ENCODE results near the gene C9orf50.

The C9orf50 gene

DNA sequence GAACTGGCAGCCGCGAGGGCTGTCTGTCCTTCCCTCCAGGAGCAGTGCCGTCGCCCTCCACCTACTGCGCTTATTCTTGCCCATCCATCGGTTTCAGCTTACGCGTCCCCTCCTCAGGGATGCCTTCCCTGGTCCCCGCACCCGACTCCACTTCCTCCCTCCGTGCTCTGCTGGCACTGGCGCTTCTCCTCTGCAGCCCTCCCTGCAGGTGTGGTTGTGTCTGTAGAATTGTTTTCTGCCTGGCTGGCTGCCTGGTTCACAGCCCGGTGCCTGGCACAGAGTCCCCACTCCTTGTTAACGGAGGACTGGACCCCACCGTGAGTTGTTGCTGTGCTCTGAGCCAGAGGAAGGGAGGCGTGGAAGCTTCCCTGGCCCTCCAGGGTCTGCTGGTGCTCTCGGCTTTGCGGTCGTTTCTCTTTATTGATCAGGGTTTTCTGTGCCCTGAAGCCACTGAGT lies 10.8 kb upstream of the C9orf50 start:
- no peak for DNase-seq (ENCODE audit: low spot score)

DNA sequence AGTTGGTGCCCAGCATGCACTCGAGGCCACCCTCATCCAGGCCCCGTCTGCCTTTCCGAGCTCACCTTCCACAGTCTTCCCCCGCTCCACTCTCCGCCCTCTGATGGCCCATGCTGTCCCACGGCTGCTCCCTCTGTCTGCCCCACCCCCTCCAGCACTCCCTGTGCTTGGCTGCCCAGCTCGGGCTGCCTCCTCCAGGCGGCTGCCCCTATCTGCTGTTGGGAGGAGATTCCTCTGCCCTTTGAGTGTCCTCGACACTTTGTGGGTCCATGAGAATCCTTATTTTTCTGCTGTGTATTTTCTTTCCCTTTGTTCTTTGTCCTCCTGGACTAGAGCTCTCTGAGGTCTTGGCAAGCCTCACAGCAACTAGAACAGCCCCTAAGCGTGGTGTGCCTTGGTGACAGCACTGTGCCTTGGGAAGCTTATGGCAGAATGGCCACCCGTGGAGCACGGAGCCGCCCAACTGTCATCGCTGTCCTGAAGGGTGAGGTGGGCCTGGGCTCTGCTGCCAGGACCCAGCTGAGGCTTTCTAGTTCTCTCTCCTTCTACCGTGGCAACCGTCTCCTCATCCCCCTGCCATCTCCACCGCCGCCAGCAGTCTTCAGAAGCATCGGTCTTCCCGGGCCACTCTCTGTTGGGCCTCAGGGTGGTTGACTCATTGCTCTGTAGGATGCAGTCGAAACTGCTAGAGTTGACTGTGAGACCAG lies 10.2 kb upstream of the C9orf50 start:
- no peak for DNase-seq (ENCODE audit: low spot score)

- no peak for DNase-seq (ENCODE audit: low spot score)
These were observed 8.4 kb upstream of the C9orf50 start for GRCh38 chr9:129629251-129629820.

GRCh38 chr9:129628709-129629108 lies 7.8 kb upstream of the C9orf50 start:
- DNase-seq (ENCODE audit: low spot score), result no peak

GRCh38 chr9:129627556-129628440 lies 6.9 kb upstream of the C9orf50 start:
- DNase-seq (ENCODE audit: low spot score), result no peak

DNA sequence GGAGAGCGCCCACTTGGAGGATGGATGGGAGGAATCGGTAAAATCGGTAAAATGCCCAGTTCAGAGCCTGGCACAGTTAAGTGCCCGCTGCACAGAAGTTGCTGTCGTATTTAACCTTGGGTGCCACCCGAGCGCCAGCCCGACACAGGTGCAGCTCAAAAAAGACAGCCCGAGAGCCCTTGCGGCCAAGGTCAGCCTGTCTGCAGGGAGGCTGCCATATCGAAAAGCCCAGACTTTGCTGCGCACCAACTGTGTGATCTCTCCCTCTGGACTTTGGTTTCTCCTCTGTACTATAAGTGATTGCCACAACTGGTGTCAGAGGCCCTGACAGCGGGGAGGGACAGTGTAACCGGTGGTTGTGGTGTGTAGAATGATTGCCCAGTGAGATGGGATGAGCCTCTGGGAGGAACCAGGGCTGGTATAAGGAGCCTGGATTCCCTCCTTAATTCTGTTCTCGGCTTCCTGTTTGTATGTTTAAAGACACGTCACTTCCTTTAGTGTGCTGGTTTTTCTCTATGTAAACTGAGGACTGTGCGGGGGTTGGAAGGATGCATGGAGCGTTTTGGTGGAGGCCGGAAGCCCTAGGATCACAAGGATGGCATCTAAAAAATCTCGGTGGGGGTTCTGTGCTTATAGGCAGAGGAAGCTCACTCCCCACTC lies 5.9 kb upstream of the C9orf50 start:
- no peak for DNase-seq (ENCODE audit: low spot score)

DNA sequence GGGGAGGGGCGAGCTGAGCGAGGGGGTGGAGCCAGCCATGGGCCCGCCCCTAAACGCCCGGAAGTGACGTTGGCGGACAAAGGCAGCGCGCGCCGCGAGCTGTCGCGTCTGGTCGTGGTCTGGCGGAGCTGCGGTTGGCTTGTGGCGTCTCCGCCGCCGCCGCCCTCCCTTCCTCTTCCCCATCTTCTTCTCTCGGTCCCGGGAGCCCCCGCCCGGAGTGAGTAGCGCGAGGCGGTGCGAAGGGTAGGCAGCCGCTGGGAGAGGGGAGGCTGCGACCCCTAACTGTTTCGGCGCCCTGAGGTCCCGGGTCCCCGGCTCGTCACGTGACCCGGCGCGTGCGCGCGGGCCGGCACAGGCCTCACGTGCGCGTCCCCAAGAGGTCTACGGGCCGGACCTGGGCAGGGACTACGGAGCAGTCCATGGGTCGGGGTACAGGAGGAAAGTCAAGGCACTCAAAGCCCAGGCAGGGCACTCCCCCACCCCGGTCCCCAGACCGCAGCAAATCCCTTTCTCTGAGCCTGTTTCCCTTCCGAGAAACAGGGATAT lies 5.3 kb upstream of the C9orf50 start, which contains the start of gene NTMT1:
TSS of gene NTMT1 (plus strand) at position 85 of the 546 bp plus-strand sequence. CDS start 6,541 bp downstream, outside the sequence.
- DNase-seq (ENCODE audit: low spot score), result peak; percentile 95

- DNase-seq (ENCODE audit: low spot score), result no peak
These were observed 4.0 kb upstream of the C9orf50 start for GRCh38 chr9:129624947-129625346.

DNA sequence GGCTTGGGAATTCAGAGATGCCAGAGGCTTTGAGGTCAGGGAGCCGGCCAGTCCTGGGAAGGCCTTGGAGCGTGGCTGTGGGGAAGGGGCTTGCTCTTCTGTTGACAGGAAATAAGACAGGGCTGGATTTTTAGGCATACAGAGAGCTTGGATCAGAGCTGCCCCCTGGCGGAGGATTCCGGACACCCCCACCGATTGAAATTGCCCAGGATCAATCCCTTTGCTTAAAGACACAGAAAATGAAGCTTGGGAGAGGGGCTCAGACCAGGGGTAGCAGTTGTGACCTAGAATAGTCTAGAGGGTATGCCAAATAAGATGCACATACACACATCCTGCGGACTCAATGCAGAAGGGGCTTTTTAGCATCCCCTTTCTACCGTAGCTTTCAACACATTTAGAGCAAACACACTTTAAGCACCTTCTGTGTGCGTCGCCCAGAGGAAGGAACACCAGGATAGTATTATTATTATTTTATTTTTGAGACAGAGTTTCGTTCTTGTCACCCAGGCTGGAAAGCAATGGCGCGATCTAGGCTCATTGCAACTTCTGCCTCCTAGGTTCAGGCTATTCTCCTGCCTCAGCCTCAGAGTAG lies 3.4 kb upstream of the C9orf50 start:
- DNase-seq (ENCODE audit: low spot score), result peak; percentile 78

GRCh38 chr9:129623331-129623730 lies 2.4 kb upstream of the C9orf50 start:
- no peak for DNase-seq (ENCODE audit: low spot score)

GRCh38 chr9:129619787-129620668 lies 873 bp downstream of the C9orf50 start:
- peak; percentile 76 for DNase-seq (ENCODE audit: low spot score)

DNA sequence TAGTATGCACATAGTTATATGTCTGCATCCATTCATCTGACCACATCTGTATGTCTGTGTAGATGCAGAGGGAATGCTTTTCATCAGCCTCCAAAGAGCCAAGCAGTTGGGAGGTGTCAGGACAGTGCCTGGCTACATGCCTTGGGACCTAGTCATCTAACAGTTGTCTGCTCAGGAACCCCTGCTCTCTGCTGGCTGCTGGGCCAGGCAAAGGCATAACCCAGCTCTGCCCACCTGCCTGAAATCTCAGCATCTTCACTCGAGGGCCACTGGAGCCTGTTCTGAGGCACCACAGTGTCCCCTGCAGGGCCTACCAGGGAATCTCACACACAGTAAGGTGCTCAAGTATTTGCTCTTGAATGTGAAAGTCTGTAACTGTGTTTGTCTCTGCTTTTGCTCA lies 3.7 kb downstream of the C9orf50 start:
- peak; percentile 72 for DNase-seq (ENCODE audit: low spot score)

DNA sequence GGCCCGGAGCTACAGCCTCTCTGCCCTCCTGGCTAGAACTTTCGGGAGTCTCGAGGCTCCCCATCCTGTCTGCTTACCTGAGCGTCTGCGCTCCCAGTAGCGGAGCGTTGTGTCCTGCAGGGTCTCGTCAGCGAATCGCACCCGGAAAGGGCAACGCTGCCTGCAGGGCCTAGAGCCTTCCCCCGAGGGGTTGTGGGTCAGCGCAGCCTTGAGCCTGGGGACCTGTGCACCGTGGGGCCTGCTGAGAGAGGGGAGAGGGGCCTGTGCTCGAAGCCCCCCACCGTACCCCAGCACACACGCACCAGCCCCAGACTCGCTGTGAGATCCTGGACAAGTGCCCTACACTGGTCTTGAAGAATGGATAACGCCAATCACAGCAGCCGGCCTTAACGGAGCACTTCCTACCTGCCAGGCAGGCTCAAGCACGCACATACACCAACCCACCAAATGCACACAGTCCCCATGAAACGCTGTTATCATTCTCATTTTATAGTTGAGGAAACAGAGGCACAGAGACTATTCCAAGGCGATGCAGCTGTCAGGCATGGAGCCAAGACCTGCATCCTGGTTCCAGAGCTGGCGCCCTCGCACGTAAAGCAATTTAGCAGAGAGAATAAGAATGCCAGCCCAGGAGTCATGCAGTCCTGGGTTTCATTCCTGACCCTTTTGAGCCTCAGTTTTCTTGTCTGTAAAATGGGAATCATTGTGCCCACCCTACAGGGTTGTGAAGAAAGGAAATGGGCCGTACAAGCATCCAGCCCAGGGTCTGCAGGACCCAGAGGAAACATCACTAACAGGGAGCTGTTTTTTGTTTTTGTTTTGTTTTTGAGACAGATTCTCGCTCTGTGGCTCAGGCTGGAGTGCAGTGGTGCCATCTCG lies 5.3 kb downstream of the C9orf50 start:
- no peak for DNase-seq (ENCODE audit: low spot score)

- no peak for DNase-seq (ENCODE audit: low spot score)
These were observed 6.0 kb downstream of the C9orf50 start for GRCh38 chr9:129614932-129615331.

- DNase-seq (ENCODE audit: low spot score), result no peak
These were observed 7.3 kb downstream of the C9orf50 start for GRCh38 chr9:129613520-129614175.

DNA sequence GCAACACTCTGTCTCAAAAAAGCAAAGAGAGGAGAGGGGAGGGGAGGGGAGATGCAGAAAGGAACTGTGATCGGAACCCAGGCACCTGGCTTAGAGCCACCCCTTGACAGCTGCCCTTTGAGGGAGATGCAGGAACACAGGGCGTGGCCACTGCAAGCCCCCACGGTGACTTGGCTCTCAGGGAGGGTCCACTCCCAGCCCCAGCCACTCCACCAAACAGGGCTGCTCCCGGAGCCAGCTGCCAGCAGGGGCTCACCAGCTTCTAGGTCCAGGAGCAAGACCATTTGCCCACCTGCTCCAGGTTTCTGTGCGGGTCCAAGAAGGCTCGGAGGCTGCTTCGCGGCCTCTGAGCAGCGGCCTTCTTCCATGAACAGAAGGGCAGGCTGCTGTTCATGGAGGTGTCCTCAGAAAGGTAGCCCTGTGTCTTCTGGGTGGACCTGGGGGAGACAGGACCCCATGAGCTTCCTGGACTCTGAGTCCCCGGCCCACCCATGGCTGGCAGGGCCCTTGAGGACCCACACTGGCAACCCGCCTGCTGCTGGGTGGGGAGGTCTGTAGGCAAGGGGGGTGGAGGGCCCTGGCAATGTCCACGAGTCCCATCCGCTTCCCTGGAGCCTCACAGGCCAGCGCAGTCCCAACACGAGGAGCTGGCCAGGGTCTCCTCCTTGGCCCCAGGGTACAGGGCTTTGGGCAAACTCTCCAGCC lies 7.9 kb downstream of the C9orf50 start:
- no peak for DNase-seq (ENCODE audit: low spot score)

DNA sequence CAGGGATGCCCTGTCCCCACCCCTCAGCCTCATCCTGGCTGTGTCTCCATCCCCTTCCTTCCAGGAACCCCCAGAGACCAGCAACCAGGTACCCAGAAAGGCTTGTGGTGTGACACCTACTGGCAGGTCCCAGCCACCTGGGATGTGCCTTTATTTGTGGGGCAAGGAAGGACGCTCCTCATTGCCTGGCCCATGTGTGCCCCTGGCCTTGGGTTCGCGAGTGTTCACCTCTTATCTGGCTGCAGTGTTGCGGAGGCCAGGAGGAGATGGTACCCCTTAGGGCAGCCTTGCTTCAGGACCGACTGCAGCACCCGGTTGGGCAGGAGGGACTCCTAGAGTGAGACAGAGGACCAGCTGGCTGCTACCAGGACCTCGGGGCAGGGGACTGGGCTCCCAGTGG lies 8.8 kb downstream of the C9orf50 start:
- no peak for DNase-seq (ENCODE audit: low spot score)

DNA sequence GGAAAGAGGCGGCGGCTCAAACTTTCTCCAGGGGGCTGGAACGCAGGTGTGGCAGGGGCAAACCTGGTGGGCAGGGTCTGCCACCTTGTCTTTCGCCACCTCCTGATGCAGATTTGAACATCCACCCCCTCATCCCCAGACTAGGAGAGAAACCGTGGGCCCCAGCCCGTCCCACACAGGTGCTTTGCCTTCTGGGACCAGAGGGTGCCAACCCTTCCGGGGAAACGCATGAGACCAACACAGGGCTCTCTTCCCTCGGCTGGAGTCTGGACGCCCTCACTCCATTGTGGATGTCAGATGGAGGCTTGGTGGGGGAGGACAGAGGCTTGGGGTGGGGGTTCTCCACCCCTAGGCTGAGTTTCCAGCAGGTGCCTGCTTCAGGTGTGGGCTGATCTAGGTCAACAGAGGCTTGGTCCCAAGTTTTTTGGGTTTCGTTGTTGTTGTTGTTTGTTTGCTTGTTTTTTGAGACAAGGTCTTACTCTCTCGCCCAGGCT lies 9.5 kb downstream of the C9orf50 start:
- DNase-seq (ENCODE audit: low spot score), result no peak
